Endothelial cell of umbilical vein (primary cell): Measurements from ENCODE around the gene PALM. TPM values are rescaled to one million over a fixed set of nuclear protein-coding genes. Genes with fewer than 3 reads are reported as not detected.

Experiments
- BruUV-seq: library from RNA; stranded (reverse); fragments of 400-500 nt; replicated peaks from 2 replicates; lab custom pipeline; 2021; lab: Mats Ljungman, UMichigan
- CTCF ChIA-PET: fragments of 300-600, 350-600 bp; sonication (Branson Sonifier 250); formaldehyde crosslinking; loops from one replicate; lab custom pipeline; 2021; ENCODE audit warnings: antibody characterized with exemption, inconsistent platforms; lab: Charles Lee
- POLR2A ChIA-PET: fragments of 300-600, 350-600 bp; sonication (Branson Sonifier 250); formaldehyde crosslinking; loops from one replicate; lab custom pipeline; 2021; ENCODE audit warnings: antibody characterized with exemption, inconsistent platforms; lab: Charles Lee
- DNase-seq: peaks from one replicate; pipeline ENCODE4 v3.0.0-alpha.2; 2011; ENCODE audit warnings: low read depth, low spot score
- FAIRE-seq: peaks from 2 replicates; lab custom pipeline; 2011; peaks lifted over from hg19 to GRCh38; lab: Jason Lieb, UNC
- H2AFZ ChIP-seq: 2 replicates; pipeline ENCODE4 v1.6.0; 2012; ENCODE audit warnings: low read depth, low read length, control low read depth, inconsistent platforms
- H3K27ac ChIP-seq: 2 replicates; pipeline ENCODE4 v1.5.1; 2011; ENCODE audit warnings: low read depth, mild to moderate bottlenecking, control low read depth, low read length, moderate library complexity; ENCODE audit not compliant: insufficient read depth
- H3K27me3 ChIP-seq, 2 experiments: 2 replicates each; pipeline versions ENCODE4 v1.6.0 to v1.6.1; 2011; ENCODE audit warnings: low read length in 2 of 2, mixed read lengths in 1 of 2; ENCODE audit not compliant: control insufficient read depth in 2 of 2, insufficient read depth in 2 of 2
- H3K36me3 ChIP-seq, 2 experiments: 2 replicates in 1 of 2; 3 replicates in 1 of 2; pipeline ENCODE4 v1.5.1; 2011; ENCODE audit warnings: low read length in 2 of 2, mild to moderate bottlenecking in 1 of 2, moderate library complexity in 1 of 2; ENCODE audit not compliant: control insufficient read depth in 2 of 2, insufficient read depth in 2 of 2; ENCODE audit errors: extremely low read depth in 1 of 2
- H3K4me1 ChIP-seq: 3 replicates; pipeline ENCODE4 v1.5.1; 2011; ENCODE audit warnings: mild to moderate bottlenecking, low read length; ENCODE audit not compliant: control insufficient read depth, insufficient read depth; ENCODE audit errors: extremely low read depth
- H3K4me2 ChIP-seq: 2 replicates; pipeline ENCODE4 v1.6.1; 2011; ENCODE audit warnings: low read length, control low read depth, mixed read lengths; ENCODE audit not compliant: insufficient read depth
- H3K4me3 ChIP-seq, 3 experiments: fragments of 200-600 bp in 1 of 3; sonication (generic), shearing (Covaris generic) in 1 of 3; replicated peaks in 1 of 3; 2 replicates each; pipeline ENCODE4 v1.5.1; 2011 to 2016; ENCODE audit warnings: control low read depth in 3 of 3, low read length in 3 of 3, mild to moderate bottlenecking in 2 of 3, inconsistent platforms in 1 of 3, low read depth in 1 of 3, moderate library complexity in 1 of 3; ENCODE audit not compliant: insufficient read depth in 1 of 3
- H3K79me2 ChIP-seq: 2 replicates; pipeline ENCODE4 v1.6.0; 2012; ENCODE audit warnings: low read length, inconsistent platforms; ENCODE audit not compliant: control insufficient read depth, insufficient read depth
- H3K9ac ChIP-seq: replicated peaks from 2 replicates; pipeline ENCODE3; 2011; ENCODE audit warnings: low read length, control low read depth; ENCODE audit not compliant: insufficient read depth; ENCODE audit errors: extremely low read depth
- H3K9me1 ChIP-seq: replicated peaks from 3 replicates; pipeline ENCODE4 v1.6.0; 2011; ENCODE audit warnings: mild to moderate bottlenecking, low read length; ENCODE audit not compliant: control insufficient read depth, insufficient read depth; ENCODE audit errors: extremely low read depth
- H3K9me3 ChIP-seq: replicated peaks from 2 replicates; pipeline ENCODE4 v1.5.1; 2012; ENCODE audit warnings: low read length, inconsistent platforms; ENCODE audit not compliant: control insufficient read depth, insufficient read depth
- H4K20me1 ChIP-seq: replicated peaks from 2 replicates; pipeline ENCODE3; 2011; ENCODE audit warnings: mild to moderate bottlenecking, low read length; ENCODE audit not compliant: control insufficient read depth, insufficient read depth; ENCODE audit errors: extremely low read depth
- CTCF ChIP-seq, 2 donors: IDR thresholded peaks; 1 replicate in 1 of 2; 2 replicates in 1 of 2; pipeline ENCODE4 v1.5.1; 2011; ENCODE audit warnings: low read length in 2 of 2, mild to moderate bottlenecking in 2 of 2, moderate library complexity in 2 of 2, control low read depth in 1 of 2, inconsistent platforms in 1 of 2, low read depth in 1 of 2; ENCODE audit not compliant: insufficient read depth in 1 of 2; ENCODE audit errors: extremely low read depth in 1 of 2
- EZH2 ChIP-seq: IDR thresholded peaks from 2 replicates; pipeline ENCODE4 v1.6.1; 2012; ENCODE audit warnings: borderline replicate concordance, low read depth, mild to moderate bottlenecking, moderate library complexity, low read length, inconsistent platforms; ENCODE audit not compliant: severe bottlenecking
- FOS ChIP-seq: IDR thresholded peaks from 2 replicates; pipeline ENCODE4 v1.6.1; 2011; ENCODE audit warnings: mild to moderate bottlenecking, low read length, moderate library complexity, borderline replicate concordance; ENCODE audit not compliant: insufficient read depth
- GATA2 ChIP-seq: IDR thresholded peaks from 2 replicates; pipeline ENCODE4 v1.7.0; 2011; ENCODE audit warnings: low read depth, mild to moderate bottlenecking, moderate library complexity, mixed read lengths, low read length; ENCODE audit not compliant: insufficient read length, insufficient read depth
- JUN ChIP-seq: IDR thresholded peaks from 2 replicates; pipeline ENCODE4 v1.6.1; 2011; ENCODE audit warnings: borderline replicate concordance, low read depth; ENCODE audit not compliant: insufficient read length, insufficient read depth
- MAX ChIP-seq: IDR thresholded peaks from 2 replicates; pipeline ENCODE4 v1.6.1; 2011; ENCODE audit not compliant: insufficient read depth, insufficient read length
- MYC ChIP-seq: IDR thresholded peaks from one replicate; pipeline ENCODE4 v1.6.1; 2011; ENCODE audit warnings: mild to moderate bottlenecking, low read depth, low read length
- POLR2A ChIP-seq: IDR thresholded peaks from 2 replicates; pipeline ENCODE4 v1.6.1; 2012; ENCODE audit warnings: low read depth, mild to moderate bottlenecking, control low read depth, low read length
- POLR2AphosphoS5 ChIP-seq: IDR thresholded peaks from 2 replicates; pipeline ENCODE4 v1.6.1; 2012; ENCODE audit warnings: low read depth, mild to moderate bottlenecking, control low read depth, low read length, moderate library complexity; ENCODE audit not compliant: insufficient read depth
- dilution Hi-C: fragments of 300-500 bp; cut with MboI; formaldehyde crosslinking; loops from one replicate; pipeline ENCODE4 v1.15.0; 2019; ENCODE audit warnings: low sequenced_read_pairs; ENCODE audit not compliant: extremely low pct_ligation_motif_present
- intact Hi-C: fragments of 100-400 bp; cut with micrococcal nuclease; formaldehyde crosslinking; loops from one replicate; pipeline ENCODE4 v1.10.0; 2022
- polyA plus RNA-seq, 4 experiments: library from polyadenylated mRNA; depleted of rRNA in 3 of 4; stranded (reverse) in 3 of 4; unstranded in 1 of 4; fragments of >200 nt; gene quantifications; 2 replicates each; pipeline versions ENCODE4 v1.2.1 to v1.2.3, GENCODE V29; 2011 to 2012; ENCODE audit warnings: missing spikeins in 1 of 4
- total RNA-seq: library from RNA; stranded (reverse); gene quantifications from 2 replicates; pipeline ENCODE4 v1.2.3, GENCODE V29; 2021

The PALM gene
- total and polyA plus RNA-seq, 2 donors (not counting 3 experiments of a cell fraction or from before 2014, with no cell fraction given): 3.9 to 31.8 TPM

GRCh38 chr19:678791-679388, 29.8 kb upstream of the PALM start:
- FAIRE-seq (no peak), DNase-seq (no peak)
- POLR2A ChIA-PET: no interaction called here
- Histone ChIP-seq H3K27me3 (no peaks in the 10 kb centered on the region), H3K36me3 (no peaks in the 10 kb centered on the region), H3K4me3 (no peak overlapping the region), H2AFZ (no peak overlapping the region), H4K20me1 (no peaks in the 10 kb centered on the region), H3K27ac (peak overlapping the region; percentile 68), H3K4me1 (peaks cover 16% of the 10 kb centered on the region), H3K9me3 (no peaks in the 10 kb centered on the region), H3K9ac (no peak overlapping the region), H3K79me2 (peaks cover 12% of the 10 kb centered on the region), H3K4me2 (no peak overlapping the region), H3K9me1 (no peaks in the 10 kb centered on the region)
- CTCF ChIA-PET: interaction anchor here (0.9 to 2.5 kb wide), 7 partner anchors 9 to 95 kb away, joined by 3 to 11 read pairs (median 8); no protein-coding TSS in a partner anchor
- dilution Hi-C loops (no loop called here), intact Hi-C loops (no loop called here)
- BruUV-seq: no TSS peak
- TF ChIP-seq EZH2 (no peak), CTCF (IDR thresholded peaks at IDR 0.05; ENCODE audit: extremely low read depth in 1 of 2, insufficient read depth in 1 of 2, low read depth in 1 of 2, low read length in 2 of 2) (no peak), POLR2AphosphoS5 (no peak), MYC (no peak), POLR2A (no peak), FOS (no peak), GATA2 (no peak), JUN (no peak), MAX (no peak)
